HEK293T (cell line): Measurements from ENCODE around the gene ELF3.
"Not testable (repeated sequence)": the region's sequence is repeated elsewhere in the genome, so short reads cannot be mapped to it uniquely, and the experiment has no call there.

Source experiments
- CTCF ChIA-PET: fragments of 350-600 bp; formaldehyde crosslinking; extraction: SDS; loops from one replicate; lab custom pipeline; 2021; ENCODE audit warnings: antibody characterized with exemption, inconsistent platforms; lab: Yijun Ruan, JAX
- POLR2A ChIA-PET: fragments of 350-600 bp; formaldehyde crosslinking; extraction: SDS; loops from one replicate; lab custom pipeline; 2020; ENCODE audit warnings: antibody characterized with exemption, inconsistent platforms; lab: Yijun Ruan, JAX
- DNase-seq: peaks from one replicate; pipeline ENCODE4 v3.0.0; 2012; ENCODE audit warnings: mixed read lengths; ENCODE audit errors: extremely low spot score
- ARNT ChIP-seq: fragments of 450-650 bp; IDR thresholded peaks from 2 replicates; pipeline ENCODE4 v1.6.1; 2017; ENCODE audit warnings: mild to moderate bottlenecking
- BHLHE40 ChIP-seq: fragments of 450-650 bp; IDR thresholded peaks from 2 replicates; pipeline ENCODE4 v1.6.1; 2016; ENCODE audit warnings: mild to moderate bottlenecking, moderate library complexity, borderline replicate concordance
- CTBP1 ChIP-seq: fragments of 450-650 bp; IDR thresholded peaks from 2 replicates; pipeline ENCODE4 v1.6.1; 2016; ENCODE audit warnings: borderline replicate concordance
- ELF4 ChIP-seq: fragments of 450-650 bp; IDR thresholded peaks from 2 replicates; pipeline ENCODE4 v1.6.1; 2017; ENCODE audit warnings: antibody characterized with exemption
- FOXA1 ChIP-seq: fragments of 450-650 bp; IDR thresholded peaks from 2 replicates; pipeline ENCODE4 v1.6.1; 2016; ENCODE audit warnings: mild to moderate bottlenecking
- FOXK2 ChIP-seq: fragments of 450-650 bp; IDR thresholded peaks from 2 replicates; pipeline ENCODE4 v1.6.1; 2016; ENCODE audit warnings: mild to moderate bottlenecking
- HDGF ChIP-seq: fragments of 450-650 bp; IDR thresholded peaks from 2 replicates; pipeline ENCODE4 v1.6.1; 2017; ENCODE audit warnings: antibody characterized with exemption, borderline replicate concordance
- L3MBTL2 ChIP-seq: fragments of 450-650 bp; conservative IDR thresholded peaks from 2 replicates; pipeline ENCODE4 v1.6.1; 2016; ENCODE audit warnings: mild to moderate bottlenecking
- LEF1 ChIP-seq: fragments of 450-650 bp; IDR thresholded peaks from 2 replicates; pipeline ENCODE4 v1.6.1; 2017; ENCODE audit warnings: mild to moderate bottlenecking, borderline replicate concordance
- PKNOX1 ChIP-seq: fragments of 450-650 bp; IDR thresholded peaks from 2 replicates; pipeline ENCODE4 v1.6.1; 2016
- SP1 ChIP-seq: fragments of 450-650 bp; IDR thresholded peaks from 2 replicates; pipeline ENCODE4 v1.6.1; 2017
- SUZ12 ChIP-seq: fragments of 450-650 bp; IDR thresholded peaks from 2 replicates; pipeline ENCODE4 v1.6.1; 2016; ENCODE audit warnings: mild to moderate bottlenecking
- ZNF384 ChIP-seq: fragments of 450-650 bp; IDR thresholded peaks from 2 replicates; pipeline ENCODE4 v1.6.1; 2016

The ELF3 gene

DNA sequence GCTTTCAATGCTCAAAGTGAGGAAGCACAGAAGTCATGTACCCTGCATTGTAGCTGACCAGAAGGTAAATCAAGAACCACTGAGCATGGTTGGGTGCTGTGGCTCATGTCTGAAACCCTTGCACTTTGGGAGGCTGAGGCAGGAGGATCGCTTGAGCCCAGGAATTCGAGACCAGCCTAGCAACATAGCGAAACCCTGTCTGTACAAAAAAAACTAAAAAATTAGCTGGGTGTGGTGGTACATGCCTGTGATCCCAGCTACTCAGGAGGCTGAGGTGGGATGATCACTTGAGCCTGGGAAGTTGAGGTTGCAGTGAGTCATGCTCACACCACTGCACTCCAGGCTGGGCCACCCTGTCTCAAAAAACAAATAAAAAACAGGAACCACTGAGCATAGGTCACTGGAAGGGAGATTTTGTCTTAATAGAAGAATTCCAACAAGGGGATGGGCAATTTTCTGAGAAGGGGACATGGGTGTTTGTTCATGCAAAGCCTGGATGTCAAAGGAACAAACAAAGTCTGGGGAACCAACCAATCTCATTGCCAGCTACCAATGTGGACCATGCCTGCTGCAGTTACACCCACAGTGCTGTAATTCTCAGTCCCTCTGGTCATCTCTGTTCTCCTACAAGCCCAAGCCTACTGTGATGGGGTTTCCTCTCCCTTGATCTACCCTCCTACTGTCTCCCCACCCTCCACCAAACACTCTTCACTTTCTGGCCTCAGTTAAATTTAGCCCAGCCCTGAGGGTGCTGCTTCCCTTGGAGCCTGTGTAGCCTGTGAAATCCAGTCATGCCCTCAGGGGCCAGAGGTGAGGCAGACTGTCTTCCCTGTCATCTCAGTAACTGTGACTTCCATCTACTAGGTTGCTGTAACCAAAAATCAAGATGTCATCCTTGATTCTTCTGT is 47.9 kb downstream of the ELF3 start:
- CTCF ChIA-PET, result interaction anchor here (0.6 to 0.7 kb wide), 2 partner anchors 29 to 182 kb away, joined by 3 to 4 read pairs; no protein-coding TSS in a partner anchor
- POLR2A ChIA-PET, result no interaction called here
- TF ChIP-seq FOXA1 (no peak), SUZ12 (no peak), ARNT (no peak), CTBP1 (no peak), L3MBTL2 (no peak)
- no peak for DNase-seq

- no peak for DNase-seq
- POLR2A ChIA-PET, result no interaction called here
- no peak for TF ChIP-seq LEF1
- no peak for TF ChIP-seq FOXK2
- no peak for TF ChIP-seq ZNF384
- TF ChIP-seq BHLHE40, result no peak
- no peak for TF ChIP-seq L3MBTL2
- TF ChIP-seq CTBP1, result no peak
- no peak for TF ChIP-seq SP1
- no peak for TF ChIP-seq HDGF
- TF ChIP-seq ARNT, result no peak
- no peak for TF ChIP-seq PKNOX1
- CTCF ChIA-PET, result no interaction called here
Measured at GRCh38 chr1:202061055-202061454, 50.7 kb downstream of the ELF3 start.

DNA sequence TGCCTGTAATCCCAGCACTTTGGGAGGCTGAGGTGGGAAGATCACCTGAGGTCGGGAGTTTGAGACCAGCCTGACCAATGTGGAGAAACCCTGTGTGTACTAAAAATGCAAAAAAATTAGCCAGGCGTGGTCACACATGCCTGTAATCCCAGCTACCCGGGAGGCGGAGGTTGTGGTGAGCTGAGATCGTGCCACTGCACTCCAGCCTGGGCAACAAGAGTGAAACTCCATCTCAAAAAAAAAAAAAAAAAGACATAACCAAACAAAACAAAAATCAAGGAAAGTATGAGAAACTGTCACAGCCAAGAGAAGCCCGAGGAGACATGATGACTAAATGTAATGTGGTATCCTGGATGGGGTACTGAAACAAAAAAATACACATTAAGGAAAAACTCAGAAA is 51.4 kb downstream of the ELF3 start:
- CTCF ChIA-PET, POLR2A ChIA-PET, DNase-seq: not testable (repeated sequence)

DNA sequence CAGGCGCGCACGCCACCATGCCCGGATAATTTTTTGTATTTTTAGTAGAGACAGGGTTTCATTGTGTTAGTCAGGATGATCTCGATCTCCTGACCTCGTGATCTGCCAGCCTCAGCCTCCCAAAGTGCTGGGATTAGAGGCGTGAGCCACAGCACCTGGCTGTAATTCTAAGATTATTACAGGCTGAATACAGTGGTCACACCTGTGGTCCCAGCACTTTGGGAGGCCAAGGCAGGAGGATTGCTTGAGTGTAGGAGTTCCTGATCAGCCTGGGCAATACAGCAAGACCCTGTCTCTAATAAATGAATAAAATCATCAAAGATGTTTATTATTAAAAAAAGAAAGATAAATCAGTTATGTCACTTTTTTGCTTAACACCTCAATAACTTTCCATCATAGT is 52.2 kb downstream of the ELF3 start:
- DNase-seq, CTCF ChIA-PET, POLR2A ChIA-PET: not testable (repeated sequence)

GRCh38 chr1:202063093-202063492 is 52.7 kb downstream of the ELF3 start:
- ChIA-PET CTCF (no interaction called here), POLR2A (no interaction called here)
- TF ChIP-seq HDGF (no peak), ELF4 (no peak), FOXA1 (no peak), ARNT (no peak), ZNF384 (no peak), SP1 (no peak)
- no peak for DNase-seq

- CTCF ChIA-PET, POLR2A ChIA-PET, DNase-seq: not testable (repeated sequence)
Measured at GRCh38 chr1:202064889-202065312, 54.5 kb downstream of the ELF3 start.
